Measurements from ENCODE around the gene RHOT2. TPM values are rescaled to one million over a fixed set of nuclear protein-coding genes. Genes with fewer than 3 reads are reported as not detected.

Gene RHOT2
- total RNA-seq, 1 donor from 2014 or later, result 49.3 TPM

Other genes starting within 250 kb of the RHOT2 start
- gene RAB11FIP3, start 242.5 kb upstream of the RHOT2 start, total RNA-seq, result 6.5 and 24.7 TPM in 2 replicates
- gene CAPN15, start 140.4 kb upstream of the RHOT2 start, total RNA-seq, result 30.1 and 60.1 TPM in 2 replicates
- under 0.01 TPM in 1 of 2 replicates, not detected in the other for gene PRR35, start 107.7 kb upstream of the RHOT2 start, total RNA-seq
- gene NHLRC4, start 101.1 kb upstream of the RHOT2 start, total RNA-seq, result 0.14 and 0.68 TPM in 2 replicates
- gene PIGQ, start 98.2 kb upstream of the RHOT2 start, total RNA-seq, result 13.7 and 34.0 TPM in 2 replicates
- 14.4 and 18.3 TPM in 2 replicates for gene RAB40C, start 78.1 kb upstream of the RHOT2 start, total RNA-seq
- under 0.01 and 0.71 TPM in 2 replicates for gene WFIKKN1, start 37.1 kb upstream of the RHOT2 start, total RNA-seq
- gene METTL26, start 31.8 kb upstream of the RHOT2 start, total RNA-seq, result 57.2 and 62.5 TPM in 2 replicates
- gene MCRIP2, start 26.3 kb upstream of the RHOT2 start, total RNA-seq, result 19.8 and 27.0 TPM in 2 replicates
- 4.1 and 13.5 TPM in 2 replicates for gene WDR90, start 18.8 kb upstream of the RHOT2 start, total RNA-seq
- 4.7 and 6.2 TPM in 2 replicates for gene RHBDL1, start 7.5 kb downstream of the RHOT2 start, total RNA-seq
- gene STUB1, start 12.3 kb downstream of the RHOT2 start, total RNA-seq, result 119 and 126 TPM in 2 replicates
- 16.1 and 17.8 TPM in 2 replicates for gene JMJD8, start 16.2 kb downstream of the RHOT2 start, total RNA-seq
- 5.5 and 8.9 TPM in 2 replicates for gene WDR24, start 22.3 kb downstream of the RHOT2 start, total RNA-seq
- 1.4 and 1.7 TPM in 2 replicates for gene FBXL16, start 37.7 kb downstream of the RHOT2 start, total RNA-seq
- gene METRN, start 47.0 kb downstream of the RHOT2 start, total RNA-seq, result 81.3 and 81.4 TPM in 2 replicates
- 10.0 and 20.5 TPM in 2 replicates for gene ANTKMT, start 53.0 kb downstream of the RHOT2 start, total RNA-seq
- 1.0 and 1.6 TPM in 2 replicates for gene CCDC78, start 58.3 kb downstream of the RHOT2 start, total RNA-seq
- 18.4 and 24.3 TPM in 2 replicates for gene HAGHL, start 59.0 kb downstream of the RHOT2 start, total RNA-seq
- gene CIAO3, start 72.9 kb downstream of the RHOT2 start, total RNA-seq, result 35.3 and 44.8 TPM in 2 replicates
- gene MSLN, start 92.6 kb downstream of the RHOT2 start, total RNA-seq, result 13.0 and 40.5 TPM in 2 replicates
- gene RPUSD1, start 120.2 kb downstream of the RHOT2 start, total RNA-seq, result 24.4 and 24.6 TPM in 2 replicates
- 2.2 and 3.1 TPM in 2 replicates for gene CHTF18, start 120.5 kb downstream of the RHOT2 start, total RNA-seq
- not detected in 2 replicates for gene GNG13, start 132.6 kb downstream of the RHOT2 start, total RNA-seq